Uterus (tissue), 4 donors: ENCODE results near the gene UBAP1L. TPM values are rescaled to one million over a fixed set of nuclear protein-coding genes. Genes with fewer than 3 reads are reported as not detected.
"Not testable (repeated sequence)": the region's sequence is repeated elsewhere in the genome, so short reads cannot be mapped to it uniquely, and the experiment has no call there.

ENCODE experiments used
- DNase-seq, 2 donors: peaks; one replicate each; pipeline ENCODE4 v3.0.0-alpha.2; 2019 to 2020
- H3K27ac ChIP-seq, 2 donors: fragments of 200-600 bp; sonication (generic); 1 replicate in 1 of 2; 2 replicates in 1 of 2; pipeline ENCODE4 v1.5.1; 2016 to 2018
- H3K27me3 ChIP-seq, 2 donors: fragments of 200-600 bp; sonication (generic); one replicate each; pipeline ENCODE4 v1.5.1; 2018 to 2019; ENCODE audit warnings: control low read depth in 1 of 2
- H3K36me3 ChIP-seq, 2 donors: fragments of 200-600 bp; sonication (generic); one replicate each; pipeline ENCODE4 v1.5.1; 2019; ENCODE audit warnings: control low read depth in 1 of 2
- H3K4me1 ChIP-seq, 2 donors: fragments of 200-600 bp; sonication (generic); one replicate each; pipeline ENCODE4 v1.5.1; 2018 to 2019; ENCODE audit warnings: control low read depth in 1 of 2
- H3K4me3 ChIP-seq, 2 donors: fragments of 200-600 bp; sonication (generic); 1 replicate in 1 of 2; 2 replicates in 1 of 2; pipeline ENCODE4 v1.5.1; 2018 to 2019; ENCODE audit warnings: mild to moderate bottlenecking in 1 of 2
- H3K9me3 ChIP-seq, 2 donors: fragments of 200-600 bp; sonication (generic); one replicate each; pipeline ENCODE4 v1.5.1; 2019; ENCODE audit warnings: control low read depth in 1 of 2
- POLR2A ChIP-seq, 2 donors: fragments of 450-650 bp; IDR thresholded peaks; one replicate each; pipeline ENCODE4 v1.6.1; 2016; ENCODE audit warnings: antibody characterized with exemption in 2 of 2, mild to moderate bottlenecking in 1 of 2, moderate library complexity in 1 of 2
- intact Hi-C: fragments of 100-400 bp; cut with DNase I; formaldehyde crosslinking; loops from one replicate; pipeline ENCODE4 v1.15.1; 2023; ENCODE audit warnings: low total_unique reads
- total RNA-seq, 4 donors: library from RNA; depleted of rRNA in 3 of 4; stranded (reverse); fragments of >200 nt in 3 of 4; gene quantifications; one replicate each; pipeline versions ENCODE4 v1.1.0 to v1.2.4, GENCODE V29; 2014 to 2023
- TF ChIP-seq, protein P1 (sequence below), 4 experiments: fragments of 200-600 bp in 2 of 4; fragments of 450-650 bp in 2 of 4; sonication (generic) in 2 of 4; IDR thresholded peaks; one replicate each; pipeline ENCODE4 v1.5.1; 2016 to 2019; ENCODE audit warnings: antibody characterized with exemption in 4 of 4, mild to moderate bottlenecking in 2 of 4, moderate library complexity in 1 of 4
- donor health status: DM: yes; HTN: yes; CAD: no.

Gene UBAP1L
- total RNA-seq, 4 donors from 2014 or later, result 0.77 to 16.0 (median 3.8) TPM

DNA sequence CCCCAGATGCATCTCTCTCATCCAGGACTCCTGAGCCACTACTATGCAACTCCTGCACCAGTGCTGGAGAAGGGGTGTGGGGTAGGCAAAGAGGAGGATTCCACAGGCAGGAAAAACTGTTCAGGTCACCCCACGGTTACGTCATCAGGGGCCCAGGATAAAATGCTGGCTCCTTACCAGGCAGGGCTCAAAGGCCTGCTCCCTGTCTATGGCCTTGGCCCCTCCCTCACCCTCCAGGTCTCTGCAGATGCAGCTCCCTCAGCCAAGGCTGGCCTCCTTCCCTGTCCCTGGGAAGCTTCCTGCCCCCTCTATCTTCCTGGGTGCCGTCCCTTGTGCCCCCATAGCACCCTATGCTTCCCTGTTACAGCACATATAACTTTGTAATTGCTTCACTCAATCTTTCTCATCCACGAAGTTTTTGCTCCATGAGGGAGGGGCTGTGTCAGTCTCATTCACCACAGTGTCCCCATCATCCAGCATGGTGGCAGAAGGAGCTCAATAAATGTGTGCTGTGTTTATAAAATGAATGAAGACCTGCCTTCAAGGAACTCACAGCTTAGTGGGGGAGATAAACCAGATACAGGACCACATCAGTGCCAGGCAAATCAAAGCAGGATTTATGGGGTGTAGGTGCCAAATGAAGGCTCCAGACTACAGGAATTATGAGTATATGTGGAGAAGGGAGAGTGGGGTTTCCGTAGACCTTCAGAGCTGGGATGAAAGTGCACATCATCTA lies 19.8 kb downstream of the UBAP1L start:
- H3K4me1 ChIP-seq, result no peaks in the 10 kb centered on the region
- H3K27me3 ChIP-seq, result no peaks in the 10 kb centered on the region
- no peak overlapping the region for H3K4me3 ChIP-seq
- intact Hi-C loops, result no loop called here
- H3K9me3 ChIP-seq, result no peaks in the 10 kb centered on the region
- DNase-seq, result no peak
- no peaks in the 10 kb centered on the region for H3K36me3 ChIP-seq
- H3K27ac ChIP-seq, result peak overlapping the region; percentile 55 to 73
- TF ChIP-seq, protein P1, sequence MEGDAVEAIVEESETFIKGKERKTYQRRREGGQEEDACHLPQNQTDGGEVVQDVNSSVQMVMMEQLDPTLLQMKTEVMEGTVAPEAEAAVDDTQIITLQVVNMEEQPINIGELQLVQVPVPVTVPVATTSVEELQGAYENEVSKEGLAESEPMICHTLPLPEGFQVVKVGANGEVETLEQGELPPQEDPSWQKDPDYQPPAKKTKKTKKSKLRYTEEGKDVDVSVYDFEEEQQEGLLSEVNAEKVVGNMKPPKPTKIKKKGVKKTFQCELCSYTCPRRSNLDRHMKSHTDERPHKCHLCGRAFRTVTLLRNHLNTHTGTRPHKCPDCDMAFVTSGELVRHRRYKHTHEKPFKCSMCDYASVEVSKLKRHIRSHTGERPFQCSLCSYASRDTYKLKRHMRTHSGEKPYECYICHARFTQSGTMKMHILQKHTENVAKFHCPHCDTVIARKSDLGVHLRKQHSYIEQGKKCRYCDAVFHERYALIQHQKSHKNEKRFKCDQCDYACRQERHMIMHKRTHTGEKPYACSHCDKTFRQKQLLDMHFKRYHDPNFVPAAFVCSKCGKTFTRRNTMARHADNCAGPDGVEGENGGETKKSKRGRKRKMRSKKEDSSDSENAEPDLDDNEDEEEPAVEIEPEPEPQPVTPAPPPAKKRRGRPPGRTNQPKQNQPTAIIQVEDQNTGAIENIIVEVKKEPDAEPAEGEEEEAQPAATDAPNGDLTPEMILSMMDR (IDR thresholded peaks at IDR 0.05), result no peak
- TF ChIP-seq POLR2A (IDR thresholded peaks at IDR 0.05), result no peak

DNA sequence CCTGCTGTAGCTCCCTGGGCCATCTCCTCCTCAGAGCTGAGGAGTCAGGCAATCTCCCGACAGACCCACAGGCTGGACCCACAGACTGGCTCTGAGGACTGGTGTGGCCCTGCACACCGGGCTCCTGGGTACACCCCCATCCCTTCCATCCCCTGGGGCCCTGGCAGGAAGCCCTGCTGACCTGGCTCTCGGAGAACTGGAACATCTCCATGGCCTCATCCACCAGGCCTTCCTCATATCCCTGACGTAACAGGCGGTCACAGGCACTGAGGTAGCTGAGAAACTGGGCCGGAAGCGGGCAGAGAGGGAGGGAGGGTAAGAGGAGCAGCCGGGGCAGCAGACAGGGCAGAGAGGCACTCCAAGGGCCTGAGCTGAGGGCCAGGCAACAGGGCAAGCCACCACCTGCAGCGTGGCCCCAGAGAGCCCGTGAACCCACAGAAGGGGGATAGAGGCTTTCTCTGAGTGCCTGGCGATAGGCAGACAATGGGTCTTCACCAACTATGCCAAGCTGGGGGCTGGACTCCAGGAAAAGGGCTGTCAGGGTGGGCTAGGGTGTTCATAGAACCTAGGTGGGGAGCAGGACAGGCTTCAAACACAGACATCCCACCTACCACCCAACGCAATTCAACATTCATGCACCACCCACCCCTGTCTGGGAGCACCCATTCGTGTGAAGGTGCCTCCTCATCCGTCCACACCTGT lies 20.6 kb downstream of the UBAP1L start:
- H3K4me3 ChIP-seq, result no peak overlapping the region
- peak overlapping the region; percentile 55 to 73 for H3K27ac ChIP-seq
- H3K36me3 ChIP-seq, result no peaks in the 10 kb centered on the region
- no peaks in the 10 kb centered on the region for H3K27me3 ChIP-seq
- TF ChIP-seq POLR2A (IDR thresholded peaks at IDR 0.05), result no peak
- TF ChIP-seq, protein P1 (IDR thresholded peaks at IDR 0.05), result no peak
- intact Hi-C loops, result no loop called here
- no peaks in the 10 kb centered on the region for H3K4me1 ChIP-seq
- no peaks in the 10 kb centered on the region for H3K9me3 ChIP-seq
- no peak for DNase-seq

DNA sequence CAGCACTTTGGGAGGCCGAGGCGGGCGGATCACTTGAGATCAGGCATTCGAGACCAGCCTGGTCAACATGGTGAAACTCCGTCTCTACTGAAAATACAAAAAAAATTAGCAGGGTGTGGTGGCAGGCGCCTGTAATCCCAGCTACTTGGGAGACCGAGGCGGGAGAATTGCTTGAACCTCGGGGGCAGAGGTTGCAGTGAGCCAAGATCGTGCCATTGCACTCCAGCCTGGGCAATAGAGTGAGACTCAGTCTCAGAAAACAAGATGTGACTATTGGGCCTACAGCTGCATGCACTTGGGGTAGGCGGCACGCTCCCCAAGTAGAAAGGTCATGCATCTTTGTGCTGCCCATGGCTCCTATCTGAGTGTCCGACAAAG lies 21.2 kb downstream of the UBAP1L start:
- H3K4me1 ChIP-seq, DNase-seq, H3K4me3 ChIP-seq, H3K27me3 ChIP-seq, H3K9me3 ChIP-seq, H3K36me3 ChIP-seq, intact Hi-C loops: not testable (repeated sequence)
- H3K27ac ChIP-seq, result peak overlapping the region in 1 of 2 donors; percentile 73

DNA sequence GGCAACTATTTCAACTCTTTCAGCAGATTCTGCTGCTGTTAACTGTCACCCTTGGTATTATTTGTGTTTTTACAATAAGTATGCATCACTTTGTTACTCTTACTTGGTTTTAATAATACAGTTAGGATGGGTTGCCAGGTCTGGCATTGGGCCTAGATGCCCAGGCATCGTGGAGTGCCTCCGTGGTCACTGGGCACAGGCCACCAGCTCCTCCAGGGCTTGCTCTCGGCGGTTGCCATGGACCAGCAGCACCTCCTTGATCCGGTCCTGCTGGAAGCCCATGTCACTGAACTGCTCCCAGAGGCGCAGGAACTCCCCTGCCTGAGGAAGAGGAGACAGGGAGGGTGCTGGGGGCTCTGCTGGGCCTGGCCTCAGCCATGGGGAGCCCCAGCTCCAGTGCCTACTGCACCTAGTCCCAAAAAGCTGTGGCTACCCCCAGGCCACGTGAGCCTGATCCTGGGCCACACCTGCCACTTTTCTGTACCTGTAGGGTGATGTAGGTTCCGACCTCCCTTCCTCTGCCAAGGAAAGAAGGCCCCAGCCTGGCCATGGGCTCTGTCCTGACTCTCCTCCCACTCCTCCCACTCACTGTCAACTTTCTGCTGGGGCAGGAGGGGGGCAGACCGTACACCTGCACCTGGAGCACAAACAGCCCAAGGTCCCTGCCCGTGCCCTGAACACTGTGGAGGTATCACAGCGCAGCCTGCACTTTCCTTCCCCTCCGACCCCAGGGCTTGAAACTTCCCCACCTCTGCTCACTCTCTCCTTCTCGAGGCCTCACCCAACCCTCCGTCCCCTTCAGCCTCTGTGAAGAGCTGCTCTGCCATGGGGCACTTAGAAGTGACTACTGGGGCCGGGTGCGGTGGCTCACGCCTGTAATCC lies 21.8 kb downstream of the UBAP1L start:
- Histone ChIP-seq H3K27me3 (no peaks in the 10 kb centered on the region), H3K4me3 (no peak overlapping the region), H3K36me3 (no peaks in the 10 kb centered on the region), H3K4me1 (no peaks in the 10 kb centered on the region), H3K27ac (peak overlapping the region; percentile 94 to 96), H3K9me3 (no peaks in the 10 kb centered on the region)
- TF ChIP-seq, protein P1 (IDR thresholded peaks at IDR 0.05), result no peak
- TF ChIP-seq POLR2A (IDR thresholded peaks at IDR 0.05), result no peak
- intact Hi-C loops, result no loop called here
- no peak for DNase-seq

DNA sequence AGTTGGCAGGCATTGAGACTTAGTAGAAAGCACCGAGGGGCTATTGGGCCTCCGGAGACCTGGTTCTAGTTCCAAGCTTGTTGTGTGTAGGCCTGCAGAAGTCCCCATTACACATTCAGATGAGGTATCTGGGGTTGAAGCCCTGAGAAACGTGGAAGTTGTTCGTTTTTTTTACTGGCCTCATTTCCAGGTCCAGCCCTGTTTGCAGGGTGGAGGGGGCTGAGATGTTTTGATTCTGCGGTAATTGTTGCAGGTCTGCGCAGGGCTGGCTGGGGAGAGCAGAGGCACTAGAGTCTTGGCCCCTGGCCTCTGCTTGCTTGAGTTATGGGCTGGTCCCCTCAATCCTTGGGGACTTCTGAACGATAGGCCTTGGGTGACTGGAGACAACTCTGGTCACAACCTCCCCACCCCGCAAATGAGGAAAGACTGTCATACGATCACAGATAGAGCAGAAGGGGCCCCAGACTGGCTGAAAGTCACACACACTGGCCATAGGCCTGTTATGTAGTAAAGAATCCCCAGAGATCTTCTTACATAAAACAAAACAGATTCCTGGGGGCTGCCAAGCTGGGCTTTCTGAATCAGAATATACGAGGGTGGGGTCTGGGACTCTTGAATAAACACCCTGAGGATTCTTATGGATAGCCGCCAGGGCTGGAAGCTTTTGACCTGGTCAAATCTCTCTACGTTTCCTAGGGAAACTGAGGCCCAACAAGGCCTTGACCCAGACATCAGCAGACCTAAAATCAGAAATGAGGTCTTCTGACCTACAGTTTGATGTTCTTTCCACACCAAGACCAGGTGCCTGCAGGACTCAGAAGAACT lies 22.8 kb downstream of the UBAP1L start:
- intact Hi-C loops, result no loop called here
- no peaks in the 10 kb centered on the region for H3K27me3 ChIP-seq
- H3K27ac ChIP-seq, result peak overlapping the region; percentile 94 to 96
- no peak for TF ChIP-seq POLR2A (IDR thresholded peaks at IDR 0.05)
- TF ChIP-seq, protein P1 (IDR thresholded peaks at IDR 0.05), result no peak
- DNase-seq, result no peak
- H3K36me3 ChIP-seq, result no peaks in the 10 kb centered on the region
- peaks cover 7 to 8% of the 10 kb centered on the region in 2 donors for H3K4me1 ChIP-seq
- no peak overlapping the region for H3K4me3 ChIP-seq
- no peaks in the 10 kb centered on the region for H3K9me3 ChIP-seq
